Measurements from ENCODE around the gene PARVB. TPM values are rescaled to one million over a fixed set of nuclear protein-coding genes. Genes with fewer than 3 reads are reported as not detected.

The PARVB gene
- total RNA-seq, 1 donor from 2014 or later: 12.7 TPM

DNA sequence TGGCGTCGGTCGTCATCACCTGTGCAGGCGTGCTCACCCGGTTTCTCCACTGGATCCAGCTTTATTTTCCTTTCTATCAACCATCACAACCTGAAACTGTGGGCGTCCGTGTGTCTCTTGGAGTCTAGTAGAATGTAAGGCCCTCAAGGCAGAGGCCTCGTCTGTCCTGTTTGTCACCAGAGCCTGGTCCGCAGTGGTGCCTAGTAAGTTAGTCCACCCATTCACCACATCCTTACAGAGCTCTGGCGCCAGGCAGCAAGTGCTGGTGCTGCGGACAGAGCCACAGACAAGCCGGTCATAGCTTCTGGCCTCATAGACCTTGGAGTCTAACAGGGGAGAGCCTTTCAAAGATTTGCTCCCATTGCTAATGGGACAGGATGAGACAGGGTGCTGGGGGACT lies 92.2 kb downstream of the PARVB start:
- Mint-ChIP-seq H3K9me3 (peaks cover 1% of the 10 kb centered on the region), H3K27me3 (ENCODE audit: insufficient read depth, low read depth) (peaks cover 10% of the 10 kb centered on the region), H3K4me1 (peaks cover 8% of the 10 kb centered on the region), H3K27ac (peak overlapping the region; percentile 90), H3K36me3 (no peaks in the 10 kb centered on the region), H3K4me3 (no peak overlapping the region)
- Histone ChIP-seq H3K4me3 (no peak overlapping the region), H3K4me1 (no peaks in the 10 kb centered on the region), H3K36me3 (no peaks in the 10 kb centered on the region), H4K20me1 (ENCODE audit: low read depth) (no peaks in the 10 kb centered on the region), H3F3A (ENCODE audit: low read depth) (no peaks in the 10 kb centered on the region), H3K9me3 (ENCODE audit: low read depth) (no peaks in the 10 kb centered on the region), H3K79me2 (ENCODE audit: low read depth) (no peaks in the 10 kb centered on the region), H3K9ac (no peak overlapping the region), H3K27ac (no peak overlapping the region), H3K4me2 (no peak overlapping the region), H2AFZ (replicated peaks) (no peak overlapping the region), H3K27me3 (no peaks in the 10 kb centered on the region)
- TF ChIP-seq EZH2phosphoT487 (IDR thresholded peaks at IDR 0.05) (no peak), EZH2 (IDR thresholded peaks at IDR 0.05) (no peak), CTCF (IDR thresholded peaks at IDR 0.05) (no peak)
- DNase-seq (ENCODE audit: low spot score): no peak

DNA sequence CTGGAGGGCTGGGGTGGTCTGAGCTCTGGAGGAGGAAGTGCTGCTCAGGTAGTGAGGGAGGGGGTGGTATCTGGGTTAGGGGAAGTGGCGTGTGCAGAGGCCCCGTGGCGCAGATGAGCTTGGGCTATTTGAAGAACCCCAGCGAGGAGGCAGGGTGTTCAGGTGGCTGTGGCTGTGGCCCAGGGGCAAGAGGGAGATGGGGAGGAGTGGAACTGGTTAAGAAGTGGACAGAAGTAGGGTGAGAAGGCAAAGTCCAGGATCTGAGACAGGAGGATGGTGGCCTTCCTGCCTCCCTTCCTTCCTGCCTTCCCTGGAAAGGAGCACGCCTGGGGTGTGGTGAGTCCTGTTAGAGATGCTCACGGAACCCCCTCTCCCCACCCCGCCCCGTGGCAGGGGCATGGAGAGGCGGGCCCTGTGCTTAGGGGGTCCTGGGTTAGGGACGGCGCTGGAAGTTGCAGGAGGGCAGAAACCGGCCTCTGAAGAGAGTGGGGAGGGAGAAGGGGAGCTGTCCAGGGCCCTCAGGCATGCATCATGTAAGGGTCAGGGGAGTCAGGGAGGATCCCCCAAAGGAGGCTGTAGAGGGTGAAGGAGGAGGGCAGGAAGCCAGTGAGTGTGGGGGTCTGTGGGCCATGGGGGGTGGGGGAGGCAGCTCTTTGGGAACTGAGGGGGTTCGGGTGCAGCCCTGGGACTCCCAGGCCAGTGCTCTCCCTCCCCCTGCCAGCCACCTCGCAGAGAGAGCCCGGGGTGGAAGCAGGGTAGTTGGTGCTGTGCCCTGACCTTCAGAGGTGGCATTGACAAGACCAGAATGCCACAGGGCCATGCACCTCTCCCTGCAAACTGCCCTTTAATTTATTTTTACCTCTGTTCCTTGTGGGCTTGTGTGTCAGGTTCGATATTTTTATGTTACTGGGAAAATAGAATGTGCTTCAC lies 92.9 kb downstream of the PARVB start:
- H3K9me3 ChIP-seq (ENCODE audit: low read depth): no peaks in the 10 kb centered on the region
- no peak overlapping the region for H3K9ac ChIP-seq
- H3K27me3 ChIP-seq: no peaks in the 10 kb centered on the region
- peaks cover 3% of the 10 kb centered on the region for H3K4me1 Mint-ChIP-seq
- H3K79me2 ChIP-seq (ENCODE audit: low read depth): no peaks in the 10 kb centered on the region
- peak overlapping the region; percentile 90 for H3K27ac Mint-ChIP-seq
- H3K4me3 Mint-ChIP-seq: no peak overlapping the region
- H3K9me3 Mint-ChIP-seq: peaks cover 5% of the 10 kb centered on the region
- no peak overlapping the region for H3K4me2 ChIP-seq
- H4K20me1 ChIP-seq (ENCODE audit: low read depth): no peaks in the 10 kb centered on the region
- no peaks in the 10 kb centered on the region for H3F3A ChIP-seq (ENCODE audit: low read depth)
- no peak overlapping the region for H3K27ac ChIP-seq
- no peaks in the 10 kb centered on the region for H3K4me1 ChIP-seq
- H3K27me3 Mint-ChIP-seq (ENCODE audit: insufficient read depth, low read depth): peaks cover 11% of the 10 kb centered on the region
- DNase-seq (ENCODE audit: low spot score): no peak
- H3K36me3 ChIP-seq: no peaks in the 10 kb centered on the region
- no peak overlapping the region for H2AFZ ChIP-seq (replicated peaks)
- H3K36me3 Mint-ChIP-seq: no peaks in the 10 kb centered on the region
- no peak overlapping the region for H3K4me3 ChIP-seq
- TF ChIP-seq EZH2 (IDR thresholded peaks at IDR 0.05): no peak
- no peak for TF ChIP-seq CTCF (IDR thresholded peaks at IDR 0.05)
- TF ChIP-seq EZH2phosphoT487 (IDR thresholded peaks at IDR 0.05): no peak

GRCh38 chr22:44117746-44118145 lies 93.6 kb downstream of the PARVB start:
- Histone ChIP-seq H4K20me1 (ENCODE audit: low read depth) (no peaks in the 10 kb centered on the region), H3K4me2 (no peak overlapping the region), H2AFZ (replicated peaks) (no peak overlapping the region), H3K4me3 (no peak overlapping the region), H3K36me3 (no peaks in the 10 kb centered on the region), H3K4me1 (no peaks in the 10 kb centered on the region), H3K9me3 (ENCODE audit: low read depth) (no peaks in the 10 kb centered on the region), H3K27me3 (no peaks in the 10 kb centered on the region), H3K9ac (no peak overlapping the region), H3K27ac (no peak overlapping the region), H3F3A (ENCODE audit: low read depth) (no peaks in the 10 kb centered on the region), H3K79me2 (ENCODE audit: low read depth) (no peaks in the 10 kb centered on the region)
- Mint-ChIP-seq H3K36me3 (no peaks in the 10 kb centered on the region), H3K9me3 (peaks cover 5% of the 10 kb centered on the region), H3K4me3 (no peak overlapping the region), H3K27me3 (ENCODE audit: insufficient read depth, low read depth) (peaks cover 11% of the 10 kb centered on the region), H3K27ac (no peak overlapping the region), H3K4me1 (no peaks in the 10 kb centered on the region)
- no peak for DNase-seq (ENCODE audit: low spot score)
- TF ChIP-seq EZH2 (IDR thresholded peaks at IDR 0.05): no peak
- TF ChIP-seq EZH2phosphoT487 (IDR thresholded peaks at IDR 0.05): no peak
- no peak for TF ChIP-seq CTCF (IDR thresholded peaks at IDR 0.05)

All from neural progenitor cell (in vitro differentiated cells).